NCI-H524 treated with DMSO at 0.1 percent for 48 hours (cell line): Measurements from ENCODE around the gene LCN6.

Experiments
- DNase-seq: peaks from one replicate; lab custom pipeline; 2025; lab: John Stamatoyannopoulos, UW

LCN6 gene

DNA sequence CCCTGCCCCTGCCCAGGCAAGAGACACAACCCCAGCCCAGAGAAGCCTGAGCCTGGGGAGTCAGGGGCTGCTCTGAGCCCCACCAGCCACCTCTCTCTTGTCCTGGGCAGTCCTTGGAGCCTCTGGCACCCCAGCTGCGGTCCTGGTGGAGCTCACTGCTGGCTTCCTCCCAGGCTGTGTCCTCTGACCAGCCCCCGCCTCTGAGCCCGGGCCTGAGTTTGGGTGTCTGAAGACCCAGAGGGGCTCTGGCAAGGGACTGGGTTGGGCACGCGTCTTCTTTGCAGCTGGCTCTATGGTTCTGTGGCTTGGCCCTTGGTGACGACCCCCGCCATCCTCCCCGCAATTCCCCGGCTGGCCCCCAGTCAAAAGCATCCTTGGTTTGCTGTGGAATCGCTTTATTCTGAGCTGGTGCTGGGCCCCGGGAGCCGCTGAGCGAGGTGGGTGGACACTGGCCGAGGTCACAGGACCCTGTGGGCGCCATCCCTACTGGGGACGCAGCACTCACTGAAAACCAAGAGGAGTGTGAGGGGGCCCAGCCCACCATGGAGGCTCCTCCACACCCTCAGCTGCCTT lies 4.6 kb downstream of the LCN6 start:
- no peak for DNase-seq

DNA sequence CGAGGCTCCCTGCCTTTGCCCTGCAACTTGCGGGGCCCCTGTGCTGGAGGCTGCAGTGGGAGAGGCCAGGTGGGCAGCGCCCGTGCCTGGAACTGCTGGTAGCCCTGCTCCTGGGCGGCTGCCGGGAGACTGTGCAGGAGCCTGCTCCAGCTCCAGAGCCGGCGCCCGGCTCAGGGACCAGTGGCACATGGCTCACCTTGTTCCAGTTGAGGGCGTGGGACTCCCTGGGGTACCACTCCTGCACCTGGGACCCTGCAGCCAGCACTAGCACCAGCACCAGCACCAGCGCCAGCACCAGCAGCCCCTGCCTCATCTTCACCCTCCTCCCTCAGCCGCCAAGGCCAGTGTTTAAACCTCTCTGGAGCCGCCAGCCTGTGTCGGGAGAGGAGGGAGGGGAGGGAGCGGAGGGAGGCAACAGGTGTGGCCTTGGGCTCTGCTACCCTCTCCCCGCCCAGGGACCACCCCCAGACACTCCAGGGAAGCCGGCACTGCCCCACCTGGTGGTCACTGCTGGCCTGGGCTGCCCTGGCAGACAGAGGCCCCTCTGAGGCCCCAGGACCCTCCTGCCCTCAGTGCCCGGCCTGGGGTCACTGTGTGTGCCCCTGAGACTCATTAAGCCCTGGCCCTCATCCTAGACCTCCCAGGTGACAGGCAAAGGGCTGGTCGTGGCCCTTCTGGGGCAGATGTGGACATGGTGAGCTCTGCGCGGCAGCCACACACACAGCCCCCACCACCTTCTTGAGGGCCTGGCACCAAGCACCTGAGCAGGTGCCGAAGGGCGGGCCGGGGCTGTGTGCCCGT lies 5.5 kb downstream of the LCN6 start, which contains the start of gene LCN10:
Gene LCN10 (minus strand): TSS at position 350 of the 801 bp plus-strand sequence. CDS start 37 bp downstream, at position 313.
- DNase-seq: no peak

DNA sequence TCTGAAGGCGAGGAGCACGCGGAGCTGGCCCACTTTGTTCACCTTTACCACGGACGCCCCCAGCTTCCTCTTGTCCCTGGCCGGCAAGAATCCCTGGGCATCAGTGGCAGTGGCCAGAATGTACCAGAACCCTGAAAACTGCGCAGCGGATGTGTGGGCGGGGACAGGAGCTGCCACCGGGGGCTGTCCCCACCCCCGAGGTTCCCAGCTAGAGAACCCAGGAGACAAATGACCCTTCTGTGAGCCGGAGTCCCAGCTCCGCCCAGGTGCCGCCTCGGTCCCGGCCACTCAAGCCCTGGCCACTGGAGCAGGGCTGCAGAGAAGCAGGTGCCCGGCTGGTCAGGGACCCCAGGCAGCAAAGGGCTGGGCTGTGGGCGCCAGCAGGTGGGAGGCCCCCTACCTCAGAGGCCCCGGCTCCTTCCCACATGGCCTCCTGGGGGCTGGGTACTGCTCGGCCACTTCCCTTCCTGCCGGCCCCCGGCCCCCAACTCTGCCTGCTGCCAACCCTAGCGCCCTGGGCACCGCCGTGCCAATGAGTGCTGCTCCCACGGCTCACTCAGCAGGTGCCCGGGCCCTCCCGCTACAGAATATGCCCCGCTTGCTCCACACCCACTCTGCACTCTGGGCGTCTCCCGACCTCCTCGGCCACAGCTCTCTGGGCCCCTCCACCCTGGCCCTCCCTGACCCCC lies 6.3 kb downstream of the LCN6 start:
- DNase-seq: no peak

DNA sequence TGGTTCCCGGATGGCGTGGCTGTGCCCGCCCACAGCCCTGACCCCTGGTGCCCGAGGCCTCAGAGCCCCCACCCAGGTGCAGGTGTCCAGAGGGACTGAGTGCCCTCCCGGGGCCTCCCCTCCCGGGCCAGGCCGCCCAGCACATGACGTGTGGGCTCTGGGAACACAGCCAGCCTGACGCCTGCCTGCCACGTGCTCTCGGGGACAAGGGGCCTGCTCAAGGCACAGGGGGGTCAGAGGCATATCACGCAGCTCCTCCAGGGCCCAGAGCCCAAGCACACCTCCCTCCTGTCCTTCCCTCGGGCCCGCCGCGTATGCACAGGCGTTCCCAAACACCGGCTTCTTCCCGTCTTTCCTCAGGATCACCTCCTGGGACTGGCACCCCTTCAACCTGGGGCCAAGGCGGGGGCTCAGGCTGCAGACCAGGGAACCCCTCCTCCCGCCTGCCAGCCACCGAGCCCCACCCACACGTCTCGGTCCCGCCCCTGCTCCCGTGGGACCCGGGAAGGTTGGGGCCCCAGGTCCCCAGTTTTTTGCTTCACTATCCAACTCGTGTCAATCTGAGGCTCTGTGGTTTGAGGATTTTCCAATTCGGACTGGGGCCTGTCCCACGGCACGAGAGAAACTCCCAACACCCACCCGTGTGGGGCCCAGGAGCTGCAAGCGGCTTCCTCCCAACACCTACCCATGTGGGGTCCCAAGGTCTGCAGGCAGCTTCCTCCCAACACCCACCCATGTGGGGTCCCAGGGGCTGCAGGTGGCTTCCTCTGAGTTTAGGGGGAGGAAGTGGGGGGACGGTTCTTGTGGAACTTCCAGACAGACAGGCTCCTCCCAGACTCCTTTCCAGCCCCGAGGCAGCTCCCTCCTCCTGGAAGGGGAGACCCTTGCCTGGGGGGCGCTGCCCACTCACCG lies 7.1 kb downstream of the LCN6 start:
- no peak for DNase-seq

DNA sequence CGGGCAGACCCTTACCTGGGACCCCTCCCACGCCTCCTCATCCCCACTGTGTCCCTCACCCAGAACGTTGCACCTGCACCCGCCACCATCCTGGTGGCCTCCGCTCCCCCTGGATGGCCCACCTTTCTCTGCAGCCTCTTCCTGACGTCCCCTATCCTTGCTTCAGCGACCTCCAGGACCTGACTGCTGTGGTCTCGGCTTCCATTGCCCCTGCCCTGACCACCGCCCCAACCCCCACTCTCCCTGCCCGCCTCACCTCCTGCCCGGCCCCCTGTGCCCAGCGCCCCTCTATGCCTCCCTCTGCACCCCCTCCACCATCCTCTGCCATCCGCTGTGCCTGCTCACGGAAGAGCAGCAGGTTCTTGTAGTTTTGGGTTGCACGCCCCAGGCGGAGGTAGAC lies 7.8 kb downstream of the LCN6 start:
- no peak for DNase-seq

DNA sequence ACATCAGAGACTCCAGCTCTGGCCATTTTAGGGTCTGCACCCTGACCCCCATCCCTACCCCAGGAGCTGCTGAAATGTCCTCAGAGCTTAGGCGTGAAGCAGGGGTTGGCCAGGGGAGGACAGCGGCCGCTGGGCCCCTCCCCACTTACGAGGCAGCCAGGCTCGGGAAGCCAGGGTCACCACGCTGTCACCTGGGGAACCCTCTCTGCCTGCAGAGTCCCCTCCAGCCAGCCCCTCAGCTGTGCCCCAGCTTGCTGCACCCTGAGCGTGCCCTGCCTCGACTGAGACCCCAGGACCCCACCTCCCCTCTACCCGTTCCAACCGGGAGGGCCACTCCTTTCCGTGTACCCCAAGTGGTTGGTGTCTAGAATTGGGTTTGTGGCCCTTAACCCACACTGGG lies 8.3 kb downstream of the LCN6 start:
- no peak for DNase-seq

DNA sequence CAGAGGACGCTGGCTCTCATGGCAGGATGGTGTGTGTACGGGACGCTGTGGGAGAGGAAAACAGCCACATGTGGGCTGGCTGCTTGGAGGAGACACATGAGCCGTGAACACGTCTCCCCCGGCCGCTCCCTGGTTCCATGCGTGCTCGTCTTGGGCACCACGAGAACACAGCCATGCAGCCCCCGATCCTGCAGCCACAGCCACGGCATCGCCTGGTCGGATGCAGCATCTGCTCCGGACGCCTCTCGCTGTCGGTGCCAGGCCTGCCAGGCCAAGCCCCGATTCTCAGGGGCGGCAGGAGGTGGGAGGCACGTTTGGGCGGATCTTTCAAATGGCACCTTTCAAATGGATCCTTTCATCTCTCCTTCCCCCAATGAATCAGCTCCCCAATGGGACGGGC lies 8.8 kb downstream of the LCN6 start:
- no peak for DNase-seq

DNA sequence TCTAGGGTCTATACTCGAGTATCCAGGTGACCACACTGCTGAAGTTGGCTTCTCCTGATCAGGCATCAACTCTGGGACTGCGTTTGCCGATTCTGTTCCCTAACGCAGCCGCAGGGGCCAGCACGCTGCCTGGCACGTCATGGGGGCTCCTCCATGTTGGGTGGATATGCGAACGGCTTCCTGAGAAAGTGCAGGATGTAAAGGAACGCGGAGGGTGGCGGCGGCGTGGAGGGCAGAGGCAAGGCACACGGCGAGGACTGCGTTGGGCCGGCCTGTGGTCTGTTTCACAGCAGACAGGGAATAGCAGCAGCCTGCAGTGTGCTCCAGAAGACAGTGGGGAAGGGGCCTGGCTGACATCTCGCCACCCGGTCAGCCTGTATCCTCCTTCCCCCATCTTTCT lies 9.4 kb downstream of the LCN6 start:
- DNase-seq: no peak

DNA sequence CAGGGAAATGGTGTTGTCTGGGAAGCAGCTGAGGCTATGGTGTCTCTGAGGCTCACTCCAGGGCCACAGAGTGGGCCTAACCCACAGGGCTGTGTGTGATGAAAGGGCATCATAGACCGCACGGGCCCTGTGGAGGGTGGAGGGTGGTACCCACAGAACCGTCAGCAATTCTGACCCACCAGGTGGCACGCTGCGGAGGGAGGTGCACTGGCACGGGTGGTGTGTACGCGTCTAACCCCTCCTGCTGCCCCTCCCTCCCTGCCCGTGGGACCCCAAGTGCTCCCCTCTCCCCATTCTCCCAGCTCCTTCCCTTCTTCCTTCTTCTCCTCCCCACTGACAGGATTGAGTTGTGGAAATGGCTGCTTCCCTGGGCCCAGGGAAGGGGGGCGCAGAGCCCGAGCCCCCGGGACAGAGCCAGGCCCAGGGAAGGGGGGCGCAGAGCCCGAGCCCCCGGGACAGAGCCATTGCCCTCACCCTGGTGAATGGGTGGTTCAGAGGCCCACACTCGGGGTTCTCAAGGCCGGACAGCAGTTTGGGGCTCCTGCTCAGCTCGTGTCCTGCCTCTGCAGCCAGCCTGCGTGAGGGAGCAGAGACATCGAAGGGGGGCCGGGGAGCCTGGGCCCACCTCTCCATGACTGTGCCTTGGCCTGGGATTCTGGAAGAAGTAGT lies 12.4 kb downstream of the LCN6 start:
- no peak for DNase-seq

DNA sequence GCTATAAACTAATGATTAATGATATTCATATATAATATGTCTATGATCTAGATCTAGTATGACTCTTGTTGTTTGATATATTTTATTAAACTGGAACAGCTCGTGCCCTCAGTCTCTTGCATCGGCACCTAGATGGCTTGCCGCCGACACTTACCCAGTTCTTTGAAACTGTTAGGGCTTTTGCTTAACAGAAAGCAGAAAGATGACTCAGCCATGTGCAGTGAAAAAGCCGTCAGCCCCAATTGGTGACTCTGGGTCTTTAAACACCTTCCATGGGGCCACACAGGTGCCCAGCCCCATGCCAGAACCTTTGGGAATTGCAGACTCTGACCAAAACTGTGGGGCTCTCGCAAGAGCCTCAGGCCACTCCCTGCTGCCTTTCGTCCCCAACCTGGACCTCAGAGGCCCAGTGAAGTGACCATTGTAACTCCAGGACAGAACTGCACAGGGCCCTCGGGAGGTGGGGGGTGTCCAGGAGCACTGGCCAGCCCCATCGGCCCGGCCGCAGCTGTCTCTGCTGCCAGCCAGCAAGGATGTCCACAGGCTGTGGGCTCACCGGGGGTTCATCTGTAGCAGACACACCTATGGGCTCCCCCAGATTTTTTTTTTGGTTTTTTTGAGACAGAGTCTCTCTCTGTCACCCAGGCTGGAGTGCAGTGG lies 13.4 kb downstream of the LCN6 start:
- no peak for DNase-seq

DNA sequence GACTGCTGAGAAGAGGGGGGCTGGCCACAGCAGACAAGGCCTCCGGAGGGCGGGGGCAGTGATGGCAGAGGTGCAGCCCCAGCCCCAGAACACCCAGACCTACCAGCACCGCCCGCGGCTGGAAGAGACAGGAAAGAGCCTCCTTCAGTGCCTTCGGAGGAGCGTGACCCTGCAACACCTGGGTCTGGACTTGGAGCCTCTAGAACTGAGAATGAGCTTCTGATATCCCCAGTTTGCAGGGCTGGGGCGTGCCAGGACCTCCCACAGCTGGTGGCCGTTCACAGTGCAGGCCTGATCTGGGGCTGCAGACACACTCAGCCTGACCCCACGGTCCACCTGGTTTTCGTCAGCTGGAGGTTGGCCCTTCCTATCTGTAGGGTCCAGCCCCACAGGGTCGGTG lies 14.7 kb downstream of the LCN6 start:
- DNase-seq: no peak

DNA sequence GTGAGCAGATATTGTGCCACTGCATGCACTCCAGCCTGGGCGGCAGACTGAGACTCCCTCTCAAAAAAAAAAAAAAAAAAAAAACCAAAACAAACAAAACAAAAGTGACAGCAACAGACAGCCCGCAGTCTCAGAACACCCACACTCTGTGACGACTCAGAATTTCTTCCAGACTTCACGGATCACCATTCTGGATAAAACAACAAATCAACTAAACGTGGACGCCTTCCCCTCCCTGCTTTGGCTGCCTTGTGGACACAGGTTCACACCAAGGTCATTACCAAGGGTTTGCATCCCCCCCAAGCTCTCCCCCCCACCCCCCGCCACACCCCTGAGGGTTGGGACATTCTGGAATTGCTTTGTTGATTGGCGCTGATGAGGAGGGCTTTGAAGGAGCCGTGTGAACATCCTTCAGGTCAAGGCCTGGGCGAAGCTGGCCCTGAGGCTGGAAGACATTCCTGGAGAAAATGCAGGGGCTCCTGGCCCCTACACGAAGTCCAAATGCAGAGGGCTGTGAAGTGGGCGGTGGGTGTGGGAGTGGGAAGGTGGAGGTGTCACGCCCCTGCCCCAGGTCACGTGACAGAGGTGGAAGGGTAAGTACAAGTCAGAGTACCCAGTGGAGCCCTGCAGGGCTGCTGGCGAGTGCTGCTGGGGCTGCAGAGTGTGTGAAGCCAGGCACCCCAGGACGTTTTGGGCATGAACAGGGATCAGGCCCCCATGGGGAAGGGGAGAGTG lies 15.7 kb downstream of the LCN6 start:
- no peak for DNase-seq

DNA sequence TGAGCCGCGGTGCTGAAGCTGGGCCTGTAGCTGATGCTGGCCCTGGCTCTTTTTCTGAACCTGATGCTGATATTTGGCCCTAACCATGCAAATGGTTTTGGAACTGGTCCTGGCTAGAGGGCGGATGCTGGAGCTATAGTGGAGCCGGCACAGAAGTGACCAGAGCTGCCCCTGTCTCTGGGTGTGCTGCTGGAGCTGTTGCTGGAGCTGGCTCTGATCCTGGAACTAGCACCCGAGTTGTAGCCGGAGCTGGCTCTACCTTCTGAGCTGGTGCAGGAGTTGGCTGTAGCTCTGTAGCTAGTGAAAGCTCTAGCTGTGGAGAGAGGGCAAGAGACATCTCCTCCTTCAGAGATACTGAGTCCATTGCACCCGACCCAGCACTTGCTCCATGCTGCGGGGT lies 18.4 kb downstream of the LCN6 start:
- DNase-seq: no peak

DNA sequence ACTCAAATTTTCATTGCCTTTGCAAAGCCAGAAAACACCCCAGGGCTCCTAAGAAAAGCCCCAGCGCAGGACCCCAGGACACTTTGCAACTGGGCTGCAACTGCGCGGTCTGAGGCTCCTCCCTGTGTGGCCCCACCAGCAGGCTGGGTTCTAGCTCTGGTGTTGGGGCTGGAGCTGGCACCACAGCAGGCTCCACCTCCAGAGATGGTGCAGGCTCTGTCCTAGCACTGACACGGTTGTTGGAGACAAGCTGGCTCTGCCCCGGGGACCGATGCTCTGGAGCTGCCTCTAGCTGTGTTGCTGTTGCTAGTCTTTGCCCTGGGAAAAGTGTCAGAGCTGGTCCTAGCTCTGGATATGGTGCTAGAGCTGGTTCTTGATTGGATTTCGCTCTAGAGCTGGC lies 19.2 kb downstream of the LCN6 start:
- DNase-seq: no peak

DNA sequence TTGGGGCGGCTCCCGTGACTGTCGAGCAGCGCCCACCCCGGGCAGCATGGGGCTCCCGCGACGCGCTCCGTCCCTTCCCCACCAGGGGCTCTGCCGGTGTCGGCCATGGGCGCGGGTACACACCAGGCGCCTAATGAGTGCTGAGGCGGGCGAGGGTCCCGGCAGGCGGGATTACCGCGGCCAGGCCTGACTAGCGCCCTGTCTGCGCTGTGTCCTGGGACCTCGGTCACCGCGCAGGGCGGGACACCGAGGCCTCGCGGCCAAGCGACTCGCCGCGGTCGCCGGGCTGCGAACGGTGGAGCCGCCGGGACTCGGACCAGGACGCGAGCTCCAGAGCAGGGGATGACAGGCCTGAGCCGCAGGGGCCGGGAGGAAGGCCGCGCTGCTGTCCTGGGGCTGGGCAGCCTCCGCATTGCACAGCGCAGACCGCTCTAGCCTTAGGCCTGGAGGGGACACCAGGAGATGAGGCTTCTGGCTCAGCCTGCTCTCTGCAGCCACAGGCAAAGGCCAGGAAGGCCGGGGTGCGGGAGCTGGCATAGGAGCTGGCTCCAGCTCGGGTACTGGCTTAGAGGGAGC lies 19.7 kb downstream of the LCN6 start:
- no peak for DNase-seq

DNA sequence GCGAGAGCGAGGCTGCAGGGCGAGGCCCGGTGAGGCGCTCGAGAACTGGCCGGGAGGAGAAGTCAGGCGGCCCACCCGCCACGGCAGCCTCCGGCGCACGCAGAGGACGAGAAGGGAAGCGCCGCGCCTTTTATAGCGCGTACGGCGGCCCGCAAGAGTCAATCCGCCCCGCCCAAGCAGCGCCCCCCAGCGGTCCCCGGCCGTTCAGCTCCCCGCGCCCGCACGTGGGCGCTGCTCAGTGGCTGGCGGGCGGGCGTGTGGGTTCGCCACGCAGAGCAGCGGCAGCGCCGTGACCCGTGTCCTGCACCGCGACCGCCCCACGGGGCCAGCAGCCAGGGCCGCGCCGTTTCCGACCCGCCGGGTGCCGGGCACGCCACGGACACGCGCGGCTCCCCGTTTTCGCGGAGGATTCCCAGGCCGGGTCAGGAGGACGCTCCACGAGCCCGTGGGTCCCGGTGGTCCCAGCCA lies 20.2 kb downstream of the LCN6 start:
- no peak for DNase-seq

DNA sequence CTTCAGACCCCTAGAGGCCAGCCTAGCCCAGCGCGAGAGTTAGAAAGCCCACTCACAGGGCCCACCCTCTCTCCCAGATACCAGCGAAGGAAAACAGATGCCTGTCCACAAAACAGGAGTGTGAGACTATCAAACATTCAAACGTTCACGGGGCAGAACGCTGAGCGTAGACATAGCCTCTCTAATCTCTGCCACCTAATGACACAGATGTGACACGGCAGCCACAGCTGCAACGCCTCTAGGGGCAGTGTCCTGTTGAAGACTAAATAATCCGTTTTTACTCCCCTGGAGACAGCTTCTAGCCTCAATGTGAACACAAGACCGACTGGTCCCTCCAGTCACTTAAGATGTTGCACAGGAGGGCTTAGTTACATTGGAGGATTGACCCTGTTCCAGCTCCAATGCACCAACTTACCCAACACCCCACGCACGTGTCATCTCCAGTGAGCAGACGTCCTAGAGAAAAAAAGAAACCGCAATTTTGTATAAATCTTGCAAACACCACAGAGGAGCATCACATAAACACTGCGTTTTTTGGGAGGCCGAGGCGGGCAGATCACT lies 21.6 kb downstream of the LCN6 start:
- DNase-seq: no peak

DNA sequence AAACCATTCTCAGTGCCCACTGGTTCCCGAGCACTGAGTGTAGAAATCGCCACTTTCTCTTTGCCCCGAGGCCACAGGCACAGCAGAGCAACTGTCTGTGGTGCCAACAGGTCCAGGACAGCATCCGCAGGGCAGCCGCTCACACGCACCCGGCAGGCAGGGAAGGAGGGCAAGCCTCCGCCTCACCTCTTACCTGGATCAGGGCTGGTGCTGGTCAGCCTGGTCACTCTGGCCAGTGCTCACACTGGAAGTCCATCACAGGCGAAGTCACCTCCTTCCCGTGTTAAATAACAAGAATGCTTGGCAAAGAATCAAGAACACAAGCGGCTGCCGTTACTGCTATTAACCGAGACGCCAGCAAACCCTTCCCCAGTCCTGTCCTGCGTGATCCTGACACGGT lies 22.2 kb downstream of the LCN6 start:
- no peak for DNase-seq

DNA sequence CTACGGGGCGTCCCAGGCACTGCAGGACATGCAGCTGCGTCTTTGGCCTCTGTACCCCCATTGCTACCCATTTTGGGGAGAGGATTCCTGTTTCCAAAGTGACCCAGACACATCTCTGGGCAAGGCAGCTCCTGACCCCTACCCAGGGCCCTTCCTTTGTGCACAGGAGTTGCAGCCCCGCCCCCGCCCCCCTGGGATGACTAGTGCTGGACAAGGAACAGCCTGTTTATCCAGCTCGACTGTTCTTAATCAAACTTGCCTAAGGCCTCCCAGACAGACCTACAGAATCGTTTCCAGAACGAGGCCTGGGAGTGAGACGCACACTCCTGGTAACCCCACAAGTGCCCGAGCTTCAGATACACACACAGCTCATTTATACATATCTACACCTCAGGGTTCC lies 22.7 kb downstream of the LCN6 start:
- DNase-seq: no peak

DNA sequence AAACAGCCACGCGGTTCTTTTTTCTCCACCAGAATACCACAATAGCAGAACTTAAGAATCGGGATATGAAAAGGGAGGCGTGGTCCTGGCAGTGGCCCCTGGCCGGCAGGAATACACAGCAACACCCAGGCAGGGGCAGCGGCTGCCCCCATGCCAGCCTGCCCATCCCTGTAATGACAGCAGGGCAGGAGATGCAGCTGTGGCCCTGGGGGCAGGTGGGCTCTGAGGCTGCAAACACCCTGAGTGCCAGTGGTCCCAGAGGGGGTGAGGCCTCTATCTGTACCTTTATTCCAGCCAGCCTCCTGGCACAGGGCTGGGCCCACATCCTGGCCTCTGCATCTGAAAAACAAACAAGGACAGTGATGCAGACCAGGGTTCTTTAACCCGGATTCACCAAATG lies 23.6 kb downstream of the LCN6 start:
- DNase-seq: no peak
